K562 (cell line): ENCODE results near the gene ICAM3. TPM values are rescaled to one million over a fixed set of nuclear protein-coding genes. Genes with fewer than 3 reads are reported as not detected.

Source experiments
- AFF1 ChIP-seq, 2 experiments: fragments of 450-650 bp; IDR thresholded peaks; 2 replicates each; pipeline ENCODE4 v1.6.1; 2018; ENCODE audit warnings: mild to moderate bottlenecking in 2 of 2, low read depth in 1 of 2; ENCODE audit not compliant: partially characterized antibody in 2 of 2
- ERF ChIP-seq: fragments of 450-650 bp; formaldehyde crosslinking; IDR thresholded peaks from 2 replicates; pipeline ENCODE4 v1.4.0; 2020; ENCODE audit warnings: mild to moderate bottlenecking, mixed read lengths
- FOXP1 ChIP-seq: sonication (generic); formaldehyde crosslinking; IDR thresholded peaks from 2 replicates; pipeline ENCODE4 v1.8.0; 2022; ENCODE audit warnings: mild to moderate bottlenecking, missing genetic modification reagents
- KAT8 ChIP-seq: fragments of 450-650 bp; IDR thresholded peaks from 2 replicates; pipeline ENCODE4 v1.6.1; 2016; ENCODE audit warnings: low read depth, mild to moderate bottlenecking
- POU5F1 ChIP-seq: fragments of 150-350 bp; IDR thresholded peaks from 2 replicates; pipeline ENCODE4 v1.6.1; 2014; ENCODE audit warnings: borderline replicate concordance, low read length, low read depth, mild to moderate bottlenecking; ENCODE audit not compliant: partially characterized antibody
- SNIP1 ChIP-seq: fragments of 450-650 bp; IDR thresholded peaks from 2 replicates; pipeline ENCODE4 v1.7.1; 2017; ENCODE audit warnings: low read depth, mild to moderate bottlenecking
- STAG1 ChIP-seq: sonication (generic); formaldehyde crosslinking; IDR thresholded peaks from 2 replicates; pipeline ENCODE4 v1.5.0; 2020; ENCODE audit warnings: missing genetic modification reagents, borderline replicate concordance
- TAF9B ChIP-seq: fragments of 450-650 bp; IDR thresholded peaks from 2 replicates; pipeline ENCODE4 v1.6.1; 2018; ENCODE audit warnings: mild to moderate bottlenecking; ENCODE audit not compliant: partially characterized antibody
- TBL1XR1 ChIP-seq, 2 experiments: IDR thresholded peaks; 2 replicates each; pipeline ENCODE4 v1.6.1; 2012; ENCODE audit warnings: improper control_type of control experiment in 2 of 2, low read length in 2 of 2, mild to moderate bottlenecking in 1 of 2
- UBTF ChIP-seq, 2 experiments: IDR thresholded peaks; 2 replicates each; pipeline ENCODE4 v1.6.1; 2012; ENCODE audit warnings: improper control_type of control experiment in 2 of 2, low read depth in 2 of 2, low read length in 2 of 2, borderline replicate concordance in 1 of 2
- XRCC5 ChIP-seq: fragments of 200-400 bp; formaldehyde crosslinking; IDR thresholded peaks from 2 replicates; pipeline ENCODE4 v1.6.1; 2017; ENCODE audit warnings: low read depth, mild to moderate bottlenecking, low read length
- ZFPM2 ChIP-seq: fragments of 250-450 bp; sonication (Bioruptor Pico); IDR thresholded peaks from 2 replicates; pipeline ENCODE4 v1.5.1; 2022; ENCODE audit warnings: mild to moderate bottlenecking
- ZNF561 ChIP-seq: fragments of 450-650 bp; formaldehyde crosslinking; conservative IDR thresholded peaks from 2 replicates; pipeline ENCODE4 v1.4.0; 2020; ENCODE audit warnings: mild to moderate bottlenecking, moderate library complexity
- ZNF584 ChIP-seq: fragments of 200-800 bp; sonication (Bioruptor generic); IDR thresholded peaks from 2 replicates; pipeline ENCODE4 v1.6.1; 2016; ENCODE audit warnings: low read depth, mild to moderate bottlenecking, missing genetic modification characterization, missing compliant biosample characterization
- ZNF639 ChIP-seq, 2 experiments: fragments of 200-800 bp in 1 of 2; sonication (Bioruptor generic) in 1 of 2; sonication (generic) in 1 of 2; formaldehyde crosslinking in 1 of 2; IDR thresholded peaks in 1 of 2; conservative IDR thresholded peaks in 1 of 2; 2 replicates each; pipeline versions ENCODE4 v1.5.0 to v1.6.1; 2016 to 2020; ENCODE audit warnings: missing compliant biosample characterization in 1 of 2, missing genetic modification characterization in 1 of 2, missing genetic modification reagents in 1 of 2
- ZNF780A ChIP-seq: fragments of 250-450 bp; sonication (Bioruptor Pico); IDR thresholded peaks from 2 replicates; pipeline ENCODE4 v1.5.0; 2021; ENCODE audit warnings: mild to moderate bottlenecking
- polyA plus RNA-seq, 8 experiments: library from polyadenylated mRNA; depleted of rRNA in 4 of 8; stranded (reverse) in 5 of 8; unstranded in 3 of 8; fragments of >200 nt; fragmentation: Nextera tagmentation in 2 of 8; fragmentation: Illumina TruSeq in 1 of 8; extraction: Ambion mirVana in 2 of 8; extraction: Trizol in 1 of 8; gene quantifications; 2 replicates each; pipeline versions ENCODE4 v1.2.1 to v1.2.3, GENCODE V29; 2011 to 2014; ENCODE audit warnings: inconsistent platforms in 1 of 8, missing spikeins in 1 of 8
- total RNA-seq, 7 experiments: library from RNA; depleted of rRNA in 6 of 7; stranded (reverse); fragments of >200 nt in 6 of 7; fragmentation: Illumina TruSeq in 2 of 7; extraction: Trizol in 2 of 7; gene quantifications; 2 replicates each; pipeline versions ENCODE4 v1.2.1 to v1.2.3, GENCODE V29; 2011 to 2021; ENCODE audit warnings: low replicate concordance in 1 of 7
- TF ChIP-seq, protein P1 (sequence below): fragments of 450-650 bp; IDR thresholded peaks from one replicate; pipeline ENCODE4 v1.6.1; 2018; ENCODE audit warnings: mild to moderate bottlenecking, moderate library complexity; ENCODE audit not compliant: partially characterized antibody

ICAM3 gene
- total and polyA plus RNA-seq, 9 of the 15 experiments (the other 6 are each of a cell fraction or from before 2014, with no cell fraction given): 6.5 to 39.5 (median 24.2) TPM

DNA sequence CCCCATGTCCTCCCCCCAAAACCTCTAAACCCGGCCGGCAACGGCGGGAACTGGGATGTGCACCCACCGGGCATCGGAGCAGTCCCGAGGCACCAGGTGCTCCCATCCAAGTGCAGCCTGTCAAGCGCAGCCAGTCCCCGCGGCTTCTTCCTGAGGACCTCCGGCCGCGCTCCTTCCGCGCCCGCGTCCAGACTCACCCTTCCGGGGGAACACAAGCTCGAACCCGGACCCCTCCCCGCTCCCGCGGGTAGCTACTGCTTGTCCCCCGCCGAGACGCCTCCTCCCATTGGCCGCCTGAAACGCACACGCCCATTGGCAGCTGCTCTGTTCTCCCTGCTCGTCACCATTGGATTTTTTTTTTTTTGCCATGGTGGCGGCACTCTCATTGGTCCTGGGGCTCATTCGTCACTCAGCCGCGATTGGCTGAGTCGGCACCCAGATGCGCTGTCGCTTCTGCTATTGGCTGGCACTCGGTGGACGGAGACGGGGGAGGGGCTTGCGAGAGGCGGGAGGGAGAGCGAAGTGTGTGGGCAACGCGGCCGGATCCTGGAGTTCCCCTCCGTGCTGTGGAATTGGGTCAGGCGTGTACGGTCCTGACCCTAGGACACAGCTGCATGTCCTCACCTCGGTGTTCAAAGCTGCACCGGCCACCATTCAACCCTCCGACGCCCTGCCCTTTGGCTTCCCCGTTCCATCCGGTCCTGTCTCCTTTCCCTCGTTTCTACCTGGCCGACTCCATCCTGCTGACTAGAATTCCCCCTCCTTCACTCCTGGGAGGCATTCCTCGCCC lies 41.1 kb upstream of the ICAM3 start, which contains the start of gene TYK2 (continued):
- TF ChIP-seq ZNF584 (CRISPR knock-in tag): no peak
- peak in 1 of 2 experiments; percentile 27 for TF ChIP-seq AFF1 (IDR thresholded peaks at IDR 0.05; ENCODE audit: low read depth in 1 of 2, partially characterized antibody in 2 of 2)
- no peak for TF ChIP-seq STAG1 (CRISPR knock-in tag)
- 0 out of 4 replicates have a peak, but pooled peaks of 1 of the 2 experiments have one; percentile 54 for TF ChIP-seq ZNF639 (CRISPR knock-in tag; conservative IDR thresholded peaks at IDR 0.05 in 1 of 2, IDR thresholded peaks at IDR 0.05 in 1 of 2)
- TF ChIP-seq POU5F1: no peak
- peak; percentile 62 for TF ChIP-seq TAF9B
- no peak for TF ChIP-seq SNIP1
- peak; percentile 65 to 84; a peak in 3 of 4 replicates for TF ChIP-seq UBTF (IDR thresholded peaks at IDR 0.05; ENCODE audit: borderline replicate concordance in 1 of 2, low read depth in 2 of 2, low read length in 2 of 2)
- no peak; the same call in 1 of the 2 replicates for TF ChIP-seq XRCC5
- 0 out of 2 replicates have a peak, but pooled peaks have one; percentile 44 for TF ChIP-seq KAT8
- TF ChIP-seq FOXP1: peak; percentile 54; the same call in 1 of the 2 replicates
- 0 out of 2 replicates have a peak, but pooled peaks have one; percentile 23 for TF ChIP-seq ZFPM2 (CRISPR knock-in tag)
- 0 out of 4 replicates have a peak, but pooled peaks of 1 of the 2 experiments have one; percentile 38 for TF ChIP-seq TBL1XR1 (IDR thresholded peaks at IDR 0.05; ENCODE audit: low read length in 2 of 2)
- TF ChIP-seq ERF (CRISPR knock-in tag): no peak
- no peak for TF ChIP-seq ZNF780A (CRISPR knock-in tag)
- TF ChIP-seq, protein P1, sequence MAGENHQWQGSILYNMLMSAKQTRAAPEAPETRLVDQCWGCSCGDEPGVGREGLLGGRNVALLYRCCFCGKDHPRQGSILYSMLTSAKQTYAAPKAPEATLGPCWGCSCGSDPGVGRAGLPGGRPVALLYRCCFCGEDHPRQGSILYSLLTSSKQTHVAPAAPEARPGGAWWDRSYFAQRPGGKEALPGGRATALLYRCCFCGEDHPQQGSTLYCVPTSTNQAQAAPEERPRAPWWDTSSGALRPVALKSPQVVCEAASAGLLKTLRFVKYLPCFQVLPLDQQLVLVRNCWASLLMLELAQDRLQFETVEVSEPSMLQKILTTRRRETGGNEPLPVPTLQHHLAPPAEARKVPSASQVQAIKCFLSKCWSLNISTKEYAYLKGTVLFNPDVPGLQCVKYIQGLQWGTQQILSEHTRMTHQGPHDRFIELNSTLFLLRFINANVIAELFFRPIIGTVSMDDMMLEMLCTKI: no peak
- no peak for TF ChIP-seq ZNF561
